CD8-positive, alpha-beta memory T cell (primary cell): Measurements from ENCODE around the gene DNAH8. TPM values are rescaled to one million over a fixed set of nuclear protein-coding genes. Genes with fewer than 3 reads are reported as not detected.
A peak's percentile ranks its signal among the peaks of the same experiment; 100 is the strongest.

Experiments used
- CTCF ChIA-PET: fragments of 350-600 bp; sonication (Branson Sonifier 250); formaldehyde crosslinking; loops from one replicate; lab custom pipeline; 2021; ENCODE audit warnings: antibody characterized with exemption; lab: Charles Lee
- POLR2A ChIA-PET: fragments of 350-600 bp; sonication (Branson Sonifier 250); formaldehyde crosslinking; loops from one replicate; lab custom pipeline; 2021; ENCODE audit warnings: antibody characterized with exemption; lab: Charles Lee
- DNase-seq, 5 donors: peaks; one replicate each; pipeline versions ENCODE4 v3.0.0 to v3.0.0-alpha.2; 2020 to 2022; ENCODE audit warnings: mixed read lengths in 1 of 5
- H3K27ac ChIP-seq: one replicate; pipeline ENCODE4 v1.7.0; 2013; ENCODE audit warnings: low read depth, mild to moderate bottlenecking, low read length, moderate library complexity
- H3K27me3 ChIP-seq: 2 replicates; pipeline ENCODE4 v1.7.0; 2013; ENCODE audit warnings: low read length, mild to moderate bottlenecking; ENCODE audit not compliant: insufficient read depth, poor library complexity, severe bottlenecking
- H3K36me3 ChIP-seq: 2 replicates; pipeline ENCODE4 v1.7.0; 2013; ENCODE audit warnings: mild to moderate bottlenecking, low read length, moderate library complexity; ENCODE audit not compliant: insufficient read depth
- H3K4me1 ChIP-seq: 2 replicates; pipeline ENCODE4 v1.7.0; 2013; ENCODE audit warnings: mild to moderate bottlenecking, low read length, moderate library complexity; ENCODE audit not compliant: insufficient read depth
- H3K4me3 ChIP-seq: 2 replicates; pipeline ENCODE4 v1.7.0; 2013; ENCODE audit warnings: mild to moderate bottlenecking, low read length
- H3K9me3 ChIP-seq: 2 replicates; pipeline ENCODE4 v1.7.0; 2013; ENCODE audit warnings: mild to moderate bottlenecking, low read length
- H3K27ac Mint-ChIP-seq, 8 donors: one replicate each; pipeline ENCODE4 v1.8.0; 2020 to 2021; ENCODE audit warnings: mixed read lengths in 8 of 8, mild to moderate bottlenecking in 6 of 8, inconsistent platforms in 3 of 8, moderate library complexity in 3 of 8
- H3K27me3 Mint-ChIP-seq, 2 donors: one replicate each; pipeline ENCODE4 v1.8.0; 2020 to 2021; ENCODE audit warnings: mixed read lengths in 2 of 2, mild to moderate bottlenecking in 1 of 2, moderate library complexity in 1 of 2
- H3K36me3 Mint-ChIP-seq, 3 donors: one replicate each; pipeline ENCODE4 v1.8.0; 2020 to 2021; ENCODE audit warnings: mixed read lengths in 3 of 3, inconsistent platforms in 1 of 3, mild to moderate bottlenecking in 1 of 3
- H3K4me1 Mint-ChIP-seq, 3 donors: one replicate each; pipeline ENCODE4 v1.8.0; 2020 to 2021; ENCODE audit warnings: mixed read lengths in 3 of 3, inconsistent platforms in 1 of 3, mild to moderate bottlenecking in 1 of 3
- H3K4me3 Mint-ChIP-seq, 7 donors: one replicate each; pipeline ENCODE4 v1.8.0; 2020 to 2021; ENCODE audit warnings: mixed read lengths in 7 of 7, mild to moderate bottlenecking in 6 of 7, moderate library complexity in 4 of 7, inconsistent platforms in 2 of 7
- H3K9me3 Mint-ChIP-seq, 5 donors: one replicate each; pipeline ENCODE4 v1.8.0; 2020 to 2022; ENCODE audit warnings: mixed read lengths in 5 of 5, mild to moderate bottlenecking in 3 of 5, moderate library complexity in 2 of 5, inconsistent platforms in 1 of 5
- polyA plus RNA-seq: library from polyadenylated mRNA; unstranded; fragments of 300-500 nt; fragmentation: Illumina TruSeq; gene quantifications from one replicate; pipeline ENCODE4 v1.2.3, GENCODE V29; 2021
- total RNA-seq, 2 experiments: library from RNA; stranded (reverse); gene quantifications; one replicate each; pipeline ENCODE4 v1.2.3, GENCODE V29; 2021

DNAH8 gene
- total and polyA plus RNA-seq, 3 experiments from 2014 or later: 0.11 to 0.20 TPM; not detected in 1

DNA sequence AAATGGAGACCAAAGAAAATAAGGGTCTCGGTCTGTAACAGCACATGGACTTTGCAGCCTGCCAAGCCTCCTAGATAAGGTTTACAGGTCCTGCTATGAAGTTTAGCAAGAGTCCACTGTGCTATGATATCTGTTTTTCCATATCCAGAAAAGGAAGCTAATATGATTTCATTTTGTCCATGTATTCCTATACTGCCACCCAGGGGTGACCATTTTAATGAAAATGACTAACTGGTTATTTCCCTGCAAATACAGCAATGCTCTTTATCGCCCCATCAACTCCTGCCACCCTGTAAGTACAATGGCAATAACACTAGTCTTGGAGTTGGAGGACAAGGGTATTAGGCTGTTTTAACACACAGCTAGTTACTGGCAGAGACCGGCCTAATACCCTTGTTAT, 218.3 kb downstream of the DNAH8 start:
- no peak overlapping the region for H3K27ac Mint-ChIP-seq
- DNase-seq: no peak
- no peak overlapping the region for H3K4me3 ChIP-seq
- H3K4me1 Mint-ChIP-seq: no peaks in the 10 kb centered on the region
- H3K4me3 Mint-ChIP-seq: no peak overlapping the region
- H3K27me3 ChIP-seq: peaks cover 3% of the 10 kb centered on the region
- POLR2A ChIA-PET: no interaction called here
- H3K27me3 Mint-ChIP-seq: peaks cover 7 to 12% of the 10 kb centered on the region in 2 donors
- no peaks in the 10 kb centered on the region for H3K36me3 Mint-ChIP-seq
- CTCF ChIA-PET: interaction anchor here (2.9 kb wide), 1 partner anchor 61 kb away, joined by 13 read pairs; no protein-coding TSS in a partner anchor
- H3K4me1 ChIP-seq: no peaks in the 10 kb centered on the region
- H3K9me3 ChIP-seq: no peaks in the 10 kb centered on the region
- no peaks in the 10 kb centered on the region for H3K9me3 Mint-ChIP-seq
- H3K36me3 ChIP-seq: no peaks in the 10 kb centered on the region
- no peak overlapping the region for H3K27ac ChIP-seq

DNA sequence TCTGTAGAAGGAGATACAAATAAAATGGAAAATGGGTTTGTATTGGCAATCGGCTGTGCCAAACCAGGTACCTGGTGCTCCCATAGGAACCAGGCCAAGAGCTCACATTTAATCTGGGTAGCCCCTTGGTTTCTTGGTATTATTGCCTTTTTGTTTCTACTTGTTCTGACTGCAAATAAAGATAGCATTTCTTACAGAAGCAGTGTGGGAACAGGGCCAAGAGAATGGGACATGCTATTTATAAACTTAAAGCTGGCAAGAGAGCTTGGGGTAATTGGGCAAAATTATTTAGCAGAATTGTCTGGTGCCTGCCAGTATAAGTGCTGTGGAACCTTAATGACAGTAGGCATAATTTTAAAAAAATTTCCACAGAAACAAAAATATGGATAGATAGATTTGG, 219.9 kb downstream of the DNAH8 start:
- DNase-seq: no peak
- Mint-ChIP-seq H3K9me3 (no peaks in the 10 kb centered on the region), H3K4me1 (no peaks in the 10 kb centered on the region), H3K4me3 (no peak overlapping the region), H3K36me3 (no peaks in the 10 kb centered on the region), H3K27me3 (peaks cover 7 to 8% of the 10 kb centered on the region in 2 donors), H3K27ac (no peak overlapping the region)
- ChIA-PET CTCF (no interaction called here), POLR2A (no interaction called here)
- no peak overlapping the region for H3K4me3 ChIP-seq
- H3K27me3 ChIP-seq: peaks cover under 1% of the 10 kb centered on the region
- H3K36me3 ChIP-seq: no peaks in the 10 kb centered on the region
- no peaks in the 10 kb centered on the region for H3K4me1 ChIP-seq
- no peak overlapping the region for H3K27ac ChIP-seq
- H3K9me3 ChIP-seq: no peaks in the 10 kb centered on the region

DNA sequence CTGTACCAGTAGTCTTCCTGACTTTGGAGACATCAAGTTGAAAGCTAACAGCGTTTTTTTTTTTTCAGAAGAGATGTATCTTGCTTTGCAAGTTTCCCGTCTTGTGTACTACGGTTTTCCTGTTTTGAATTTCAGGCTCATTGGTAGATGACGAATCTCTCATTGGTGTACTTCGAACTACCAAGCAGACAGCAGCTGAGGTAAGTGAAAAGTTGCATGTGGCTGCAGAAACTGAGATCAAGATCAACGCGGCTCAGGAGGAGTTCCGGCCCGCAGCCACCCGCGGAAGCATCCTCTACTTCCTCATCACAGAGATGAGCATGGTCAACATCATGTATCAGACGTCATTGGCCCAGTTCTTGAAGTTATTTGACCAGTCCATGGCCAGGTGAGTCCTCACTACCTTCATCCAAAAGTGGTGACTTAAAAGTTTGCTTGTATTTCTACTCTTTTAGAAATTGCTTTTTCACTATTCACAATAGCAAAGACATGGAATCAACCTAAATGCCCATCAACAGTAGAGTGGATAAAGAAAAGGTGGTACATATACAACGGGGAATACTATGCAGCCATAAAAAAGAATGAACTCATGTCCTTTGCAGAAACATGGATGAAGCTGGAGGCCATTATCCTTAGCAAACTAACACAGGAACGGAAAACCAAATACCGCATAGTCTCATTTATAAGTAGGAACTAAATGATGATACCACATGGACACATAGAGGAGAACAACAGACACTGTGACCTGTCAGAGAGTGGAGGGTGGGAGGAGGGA, 222.9 kb downstream of the DNAH8 start:
- CTCF ChIA-PET: interaction anchor here (0.7 kb wide), 1 partner anchor 66 kb away, joined by 3 read pairs; no protein-coding TSS in a partner anchor
- Mint-ChIP-seq H3K36me3 (no peaks in the 10 kb centered on the region), H3K9me3 (no peaks in the 10 kb centered on the region), H3K27ac (no peak overlapping the region), H3K4me3 (no peak overlapping the region), H3K27me3 (peaks cover 4 to 5% of the 10 kb centered on the region in 2 donors), H3K4me1 (no peaks in the 10 kb centered on the region)
- POLR2A ChIA-PET: no interaction called here
- no peak overlapping the region for H3K27ac ChIP-seq
- no peak overlapping the region for H3K4me3 ChIP-seq
- no peaks in the 10 kb centered on the region for H3K27me3 ChIP-seq
- DNase-seq: no peak
- no peaks in the 10 kb centered on the region for H3K36me3 ChIP-seq
- no peaks in the 10 kb centered on the region for H3K9me3 ChIP-seq
- no peaks in the 10 kb centered on the region for H3K4me1 ChIP-seq

DNA sequence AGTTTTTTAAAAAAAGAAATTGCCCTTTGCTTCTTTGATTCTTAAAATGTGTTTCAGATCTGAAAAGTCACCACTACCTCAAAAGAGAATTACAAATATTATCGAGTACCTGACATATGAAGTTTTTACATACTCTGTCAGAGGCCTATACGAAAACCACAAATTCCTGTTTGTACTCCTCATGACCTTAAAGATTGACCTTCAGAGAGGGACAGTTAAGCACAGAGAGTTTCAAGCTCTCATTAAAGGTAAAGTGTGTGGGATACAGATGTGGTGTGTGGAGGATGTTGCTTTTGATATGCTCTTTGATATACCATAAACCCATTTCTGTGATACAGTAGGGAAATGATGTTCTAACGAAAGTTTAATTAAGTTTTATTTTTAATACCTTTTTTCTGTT, 223.6 kb downstream of the DNAH8 start:
- H3K36me3 ChIP-seq: no peaks in the 10 kb centered on the region
- H3K9me3 Mint-ChIP-seq: no peaks in the 10 kb centered on the region
- CTCF ChIA-PET: no interaction called here
- H3K36me3 Mint-ChIP-seq: no peaks in the 10 kb centered on the region
- no peaks in the 10 kb centered on the region for H3K4me1 Mint-ChIP-seq
- no peak for DNase-seq
- no peaks in the 10 kb centered on the region for H3K27me3 ChIP-seq
- H3K27ac Mint-ChIP-seq: no peak overlapping the region
- peaks cover 4 to 5% of the 10 kb centered on the region in 2 donors for H3K27me3 Mint-ChIP-seq
- no peak overlapping the region for H3K4me3 ChIP-seq
- no peaks in the 10 kb centered on the region for H3K9me3 ChIP-seq
- no peaks in the 10 kb centered on the region for H3K4me1 ChIP-seq
- POLR2A ChIA-PET: no interaction called here
- no peak overlapping the region for H3K27ac ChIP-seq
- H3K4me3 Mint-ChIP-seq: no peak overlapping the region

DNA sequence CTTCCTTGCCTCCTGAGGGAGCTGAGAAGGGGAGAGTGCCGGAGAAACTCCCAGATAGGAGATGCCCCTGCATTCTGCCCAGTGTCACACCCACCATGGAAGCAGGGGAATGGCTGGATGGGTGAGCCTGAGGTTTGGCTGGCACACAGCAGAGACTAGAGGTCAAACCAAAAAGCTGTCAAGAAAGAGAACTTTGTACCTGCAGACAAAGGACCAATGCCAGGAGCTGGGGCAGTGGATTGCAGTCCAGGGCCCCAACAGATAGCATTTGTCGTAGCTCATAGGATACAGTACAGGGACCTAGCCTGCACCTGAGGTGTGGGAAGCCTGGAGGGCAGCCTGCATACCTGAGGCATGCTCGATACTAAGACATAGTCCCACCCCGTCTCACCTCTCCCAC, 227.3 kb downstream of the DNAH8 start:
- no peaks in the 10 kb centered on the region for H3K4me1 ChIP-seq

DNA sequence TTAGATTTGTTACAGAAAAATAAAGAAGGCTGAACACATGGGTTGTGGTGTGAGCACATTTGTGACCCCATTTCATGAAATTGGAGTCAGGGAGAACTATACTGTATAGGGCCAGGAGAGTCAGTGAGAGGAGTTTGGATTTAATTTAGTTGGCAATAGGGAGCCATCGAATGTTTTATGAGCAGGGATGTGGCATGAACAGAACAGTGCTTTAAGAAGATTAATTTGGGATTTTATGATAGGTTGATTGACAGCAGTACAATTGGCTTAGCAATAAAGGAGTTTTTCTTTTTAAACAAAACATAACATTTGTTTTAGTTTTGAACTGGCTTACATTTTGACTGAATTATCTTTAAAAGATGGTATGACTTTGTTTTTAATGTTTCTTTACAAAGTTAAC, 227.9 kb downstream of the DNAH8 start:
- POLR2A ChIA-PET: no interaction called here
- DNase-seq: no peak
- Mint-ChIP-seq H3K27me3 (peaks cover 0 to 5% of the 10 kb centered on the region in 2 donors), H3K9me3 (no peaks in the 10 kb centered on the region), H3K27ac (peak overlapping the region in 1 of 8 donors; percentile 6), H3K4me3 (no peak overlapping the region), H3K36me3 (no peaks in the 10 kb centered on the region), H3K4me1 (no peaks in the 10 kb centered on the region)
- Histone ChIP-seq H3K27ac (no peak overlapping the region), H3K4me3 (no peak overlapping the region), H3K36me3 (no peaks in the 10 kb centered on the region), H3K9me3 (no peaks in the 10 kb centered on the region), H3K4me1 (no peaks in the 10 kb centered on the region), H3K27me3 (no peaks in the 10 kb centered on the region)
- CTCF ChIA-PET: no interaction called here

More for the DNA sequence above, 227.3 kb downstream of the DNAH8 start:
- Histone ChIP-seq H3K27ac (no peak overlapping the region), H3K9me3 (no peaks in the 10 kb centered on the region), H3K4me3 (no peak overlapping the region), H3K36me3 (no peaks in the 10 kb centered on the region), H3K27me3 (no peaks in the 10 kb centered on the region)
- CTCF ChIA-PET: no interaction called here
- no peak for DNase-seq
- H3K4me3 Mint-ChIP-seq: no peak overlapping the region
- no peaks in the 10 kb centered on the region for H3K36me3 Mint-ChIP-seq
- H3K27ac Mint-ChIP-seq: no peak overlapping the region
- H3K9me3 Mint-ChIP-seq: no peaks in the 10 kb centered on the region
- H3K4me1 Mint-ChIP-seq: no peaks in the 10 kb centered on the region
- peaks cover 0 to 5% of the 10 kb centered on the region in 2 donors for H3K27me3 Mint-ChIP-seq
- POLR2A ChIA-PET: no interaction called here

DNA sequence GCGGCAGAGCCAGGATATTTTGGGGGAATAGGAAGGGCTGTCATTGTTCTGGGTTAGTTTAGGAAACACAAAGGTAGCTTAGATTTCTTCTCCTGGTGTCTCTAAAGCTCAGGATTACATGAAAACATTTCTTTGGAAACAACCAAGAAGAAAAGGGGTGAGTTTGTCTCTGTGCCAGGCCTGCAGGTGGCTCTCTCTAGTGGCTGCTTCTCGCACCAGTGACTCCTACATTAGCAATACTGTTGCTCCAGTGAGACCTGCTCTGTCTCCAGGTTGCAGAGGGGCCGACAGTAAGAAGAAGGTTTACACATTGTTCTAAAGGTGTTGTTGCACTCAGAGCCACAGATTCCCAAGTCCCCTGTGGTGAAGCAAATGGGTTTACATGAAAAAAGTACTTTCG, 228.9 kb downstream of the DNAH8 start:
- Mint-ChIP-seq H3K4me3 (no peak overlapping the region), H3K27ac (no peak overlapping the region), H3K9me3 (no peaks in the 10 kb centered on the region), H3K36me3 (no peaks in the 10 kb centered on the region), H3K4me1 (no peaks in the 10 kb centered on the region), H3K27me3 (peaks cover 0 to 5% of the 10 kb centered on the region in 2 donors)
- Histone ChIP-seq H3K36me3 (no peaks in the 10 kb centered on the region), H3K27me3 (no peaks in the 10 kb centered on the region), H3K9me3 (no peaks in the 10 kb centered on the region), H3K27ac (no peak overlapping the region), H3K4me1 (no peaks in the 10 kb centered on the region), H3K4me3 (no peak overlapping the region)
- POLR2A ChIA-PET: no interaction called here
- CTCF ChIA-PET: no interaction called here
- no peak for DNase-seq

DNA sequence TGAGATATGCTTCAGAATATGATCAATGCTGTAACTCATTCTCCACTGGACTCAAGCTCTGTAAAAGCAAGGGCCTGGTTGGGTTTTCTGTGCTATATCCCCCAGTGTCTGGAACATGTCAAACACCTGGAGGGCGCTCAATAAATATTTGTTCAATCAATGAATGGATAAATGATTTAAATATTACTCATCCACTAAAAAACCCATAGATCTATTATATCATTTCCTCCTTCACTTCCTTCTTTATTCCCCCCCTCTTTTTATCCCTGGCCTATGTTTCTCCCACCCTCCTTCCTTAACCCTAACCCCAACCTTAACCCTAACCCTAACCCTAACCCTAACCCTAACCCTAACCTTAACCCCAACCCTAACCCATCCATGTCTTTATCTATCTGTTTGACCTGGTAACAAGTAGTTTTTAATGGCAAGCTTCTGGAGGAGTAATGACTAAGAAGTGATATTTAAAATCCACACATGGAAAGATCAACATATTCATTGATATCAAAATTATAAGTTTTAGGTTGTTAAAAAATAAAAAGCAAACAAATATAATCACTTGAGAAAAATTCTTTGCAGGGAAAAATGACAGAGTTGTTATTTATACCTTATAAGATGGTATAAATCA, 229.7 kb downstream of the DNAH8 start:
- Mint-ChIP-seq H3K27me3 (peaks cover 0 to 5% of the 10 kb centered on the region in 2 donors), H3K4me3 (no peak overlapping the region), H3K4me1 (no peaks in the 10 kb centered on the region), H3K27ac (no peak overlapping the region), H3K36me3 (no peaks in the 10 kb centered on the region), H3K9me3 (no peaks in the 10 kb centered on the region)
- CTCF ChIA-PET: no interaction called here
- POLR2A ChIA-PET: no interaction called here
- DNase-seq: no peak
- no peak overlapping the region for H3K27ac ChIP-seq
- H3K4me3 ChIP-seq: no peak overlapping the region
- H3K27me3 ChIP-seq: no peaks in the 10 kb centered on the region
- H3K36me3 ChIP-seq: no peaks in the 10 kb centered on the region
- H3K4me1 ChIP-seq: no peaks in the 10 kb centered on the region
- H3K9me3 ChIP-seq: no peaks in the 10 kb centered on the region
